ENCODE measurements around the gene CDC73.
A peak's percentile ranks its signal among the peaks of the same experiment; 100 is the strongest.

The CDC73 gene

GRCh38 chr1:193183019-193183627 lies 61.3 kb downstream of the CDC73 start:
- TF ChIP-seq CEBPB (IDR thresholded peaks at IDR 0.05) (no peak), RAD21 (IDR thresholded peaks at IDR 0.05; ENCODE audit: low read depth) (peak; percentile 72), TEAD4 (IDR thresholded peaks at IDR 0.05) (no peak)
- TF ChIP-seq, protein P1, sequence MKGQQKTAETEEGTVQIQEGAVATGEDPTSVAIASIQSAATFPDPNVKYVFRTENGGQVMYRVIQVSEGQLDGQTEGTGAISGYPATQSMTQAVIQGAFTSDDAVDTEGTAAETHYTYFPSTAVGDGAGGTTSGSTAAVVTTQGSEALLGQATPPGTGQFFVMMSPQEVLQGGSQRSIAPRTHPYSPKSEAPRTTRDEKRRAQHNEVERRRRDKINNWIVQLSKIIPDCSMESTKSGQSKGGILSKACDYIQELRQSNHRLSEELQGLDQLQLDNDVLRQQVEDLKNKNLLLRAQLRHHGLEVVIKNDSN (IDR thresholded peaks at IDR 0.05): no peak

- TF ChIP-seq TEAD4 (IDR thresholded peaks at IDR 0.05) (no peak), CEBPB (IDR thresholded peaks at IDR 0.05) (no peak), FOXM1 (IDR thresholded peaks at IDR 0.05; ENCODE audit: borderline replicate concordance, low read depth) (no peak), ZBTB7A (IDR thresholded peaks at IDR 0.05; ENCODE audit: low read depth) (no peak)
These were observed 62.9 kb downstream of the CDC73 start for GRCh38 chr1:193184776-193185175.

DNA sequence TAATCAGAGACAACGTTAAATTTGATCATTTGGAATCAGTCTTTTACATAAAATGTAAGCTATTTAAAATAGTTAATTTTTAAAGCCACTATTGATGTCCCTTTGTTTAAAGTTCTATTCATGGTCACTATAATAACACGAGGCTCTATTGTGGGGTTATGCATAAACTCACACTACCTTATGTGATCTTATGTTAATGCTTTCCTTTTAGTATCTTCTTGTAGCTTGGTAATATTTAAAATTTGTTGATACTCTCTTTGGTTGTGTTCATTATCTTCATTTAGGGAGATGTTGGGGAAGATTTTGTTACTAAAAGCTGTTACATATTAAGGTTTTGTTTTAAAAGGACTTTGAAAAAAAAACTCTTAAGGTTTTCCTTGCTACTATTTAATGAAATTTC lies 63.4 kb downstream of the CDC73 start:
- TF ChIP-seq EP300 (IDR thresholded peaks at IDR 0.05; ENCODE audit: borderline replicate concordance) (no peak), EGR1 (IDR thresholded peaks at IDR 0.05) (no peak), FOXM1 (IDR thresholded peaks at IDR 0.05; ENCODE audit: borderline replicate concordance, low read depth) (no peak), ZBTB7A (IDR thresholded peaks at IDR 0.05; ENCODE audit: low read depth) (no peak), NFIC (IDR thresholded peaks at IDR 0.05) (no peak), TCF12 (IDR thresholded peaks at IDR 0.05; ENCODE audit: low read depth) (no peak), YY1 (IDR thresholded peaks at IDR 0.05; ENCODE audit: low read depth) (no peak), CREB1 (IDR thresholded peaks at IDR 0.05; ENCODE audit: low read depth) (no peak), CEBPB (IDR thresholded peaks at IDR 0.05) (no peak), REST (IDR thresholded peaks at IDR 0.05; ENCODE audit: low read depth) (no peak), MAX (IDR thresholded peaks at IDR 0.05) (no peak), TAF1 (IDR thresholded peaks at IDR 0.05; ENCODE audit: low read depth) (no peak)
- TF ChIP-seq, protein P1 (IDR thresholded peaks at IDR 0.05): no peak

GRCh38 chr1:193185901-193186731 lies 64.3 kb downstream of the CDC73 start, which contains the start of gene B3GALT2:
Gene B3GALT2 (minus strand): TSS chr1:193186613. CDS start chr1:193181562, 5,051 bp downstream.
- TF ChIP-seq, protein P1 (IDR thresholded peaks at IDR 0.05): 0 out of 2 replicates have a peak, but pooled peaks have one; percentile 19
- TF ChIP-seq TAF1 (IDR thresholded peaks at IDR 0.05; ENCODE audit: low read depth) (no peak), TCF12 (IDR thresholded peaks at IDR 0.05; ENCODE audit: low read depth) (no peak), CEBPB (IDR thresholded peaks at IDR 0.05) (no peak)

- TF ChIP-seq CREB1 (IDR thresholded peaks at IDR 0.05; ENCODE audit: low read depth) (no peak), EP300 (IDR thresholded peaks at IDR 0.05; ENCODE audit: borderline replicate concordance) (no peak)
These were observed 65.3 kb downstream of the CDC73 start for GRCh38 chr1:193187114-193187513.

DNA sequence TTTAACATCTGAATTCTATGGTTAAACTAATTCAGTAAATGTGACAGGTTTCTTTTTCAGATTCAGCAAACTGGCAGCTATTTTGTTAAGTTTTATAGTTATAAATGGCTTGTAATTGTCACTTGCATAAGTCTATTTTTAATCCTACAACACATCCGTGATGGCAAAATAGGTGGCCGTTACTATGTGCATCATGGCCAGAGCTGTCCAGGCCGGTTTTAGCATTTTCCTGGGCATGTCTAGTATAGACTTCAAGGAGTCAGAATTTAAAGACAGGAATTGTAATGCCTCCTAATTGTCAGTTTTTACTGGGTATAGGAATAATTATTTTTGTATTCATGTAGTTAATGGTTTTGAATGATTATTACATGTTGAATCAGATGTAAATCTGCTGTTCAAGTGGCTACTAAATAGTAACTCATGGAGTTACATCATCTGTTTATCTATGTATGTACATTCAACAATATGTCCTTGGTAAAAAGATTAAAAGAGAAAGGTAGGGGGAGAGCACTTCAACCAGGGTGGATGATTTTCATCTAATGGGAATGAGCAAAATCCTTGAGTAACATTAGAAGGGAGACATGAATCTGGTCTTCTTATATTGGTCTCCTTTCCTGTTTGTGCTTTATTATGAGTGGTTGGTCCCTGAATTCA lies 67.7 kb downstream of the CDC73 start:
- TF ChIP-seq MAX (IDR thresholded peaks at IDR 0.05): no peak
- no peak for TF ChIP-seq CEBPB (IDR thresholded peaks at IDR 0.05)
- no peak for TF ChIP-seq YY1 (IDR thresholded peaks at IDR 0.05; ENCODE audit: low read depth)
- no peak for TF ChIP-seq EP300 (IDR thresholded peaks at IDR 0.05; ENCODE audit: borderline replicate concordance)

GRCh38 chr1:193190096-193190744 lies 68.4 kb downstream of the CDC73 start:
- no peak for TF ChIP-seq EP300 (IDR thresholded peaks at IDR 0.05; ENCODE audit: borderline replicate concordance)
- TF ChIP-seq RAD21 (IDR thresholded peaks at IDR 0.05; ENCODE audit: low read depth): peak; percentile 50
- no peak for TF ChIP-seq REST (IDR thresholded peaks at IDR 0.05; ENCODE audit: low read depth)
- TF ChIP-seq MAX (IDR thresholded peaks at IDR 0.05): no peak

Data from Ishikawa (cell line).